Parathyroid adenoma (tissue), 2 donors: ENCODE results near the gene CRHR2.

Source experiments
- H2AFZ ChIP-seq: fragments of 300-600 bp; sonication (generic); one replicate; pipeline ENCODE4 v1.7.0; 2017; ENCODE audit warnings: antibody characterized with exemption, mild to moderate bottlenecking
- H3K27ac ChIP-seq: fragments of 300-600 bp; sonication (generic); one replicate; pipeline ENCODE4 v1.7.0; 2017
- H3K27me3 ChIP-seq: fragments of 300-600 bp; sonication (generic); one replicate; pipeline ENCODE4 v1.7.0; 2017; ENCODE audit warnings: low read length; ENCODE audit not compliant: control insufficient read depth, insufficient read depth
- H3K36me3 ChIP-seq: fragments of 300-600 bp; sonication (generic); one replicate; pipeline ENCODE4 v1.7.0; 2017; ENCODE audit warnings: low read length; ENCODE audit not compliant: control insufficient read depth, insufficient read depth
- H3K4me1 ChIP-seq: fragments of 300-600 bp; sonication (generic); one replicate; pipeline ENCODE4 v1.7.0; 2017; ENCODE audit warnings: control low read depth
- H3K4me2 ChIP-seq: fragments of 300-600 bp; sonication (generic); one replicate; pipeline ENCODE4 v1.7.0; 2017; ENCODE audit warnings: low read length
- H3K4me3 ChIP-seq: fragments of 300-600 bp; sonication (generic); one replicate; pipeline ENCODE4 v1.7.0; 2017; ENCODE audit warnings: low read depth, low read length
- H3K79me2 ChIP-seq: fragments of 300-600 bp; sonication (generic); one replicate; pipeline ENCODE4 v1.7.0; 2017; ENCODE audit warnings: control low read depth
- H3K9ac ChIP-seq: fragments of 300-600 bp; sonication (generic); one replicate; pipeline ENCODE4 v1.7.0; 2017; ENCODE audit warnings: mild to moderate bottlenecking
- H3K9me3 ChIP-seq: fragments of 300-600 bp; sonication (generic); one replicate; pipeline ENCODE4 v1.7.0; 2017; ENCODE audit warnings: low read length; ENCODE audit not compliant: control insufficient read depth
- TF ChIP-seq, protein P1 (sequence below): fragments of 300-600 bp; sonication (generic); IDR thresholded peaks from one replicate; pipeline ENCODE4 v1.7.0; 2017; ENCODE audit warnings: antibody characterized with exemption, mild to moderate bottlenecking
- donor health status: primary hyperparathyroidism.

CRHR2 gene

GRCh38 chr7:30708412-30708811 lies 26.2 kb upstream of the CRHR2 start:
- TF ChIP-seq, protein P1, sequence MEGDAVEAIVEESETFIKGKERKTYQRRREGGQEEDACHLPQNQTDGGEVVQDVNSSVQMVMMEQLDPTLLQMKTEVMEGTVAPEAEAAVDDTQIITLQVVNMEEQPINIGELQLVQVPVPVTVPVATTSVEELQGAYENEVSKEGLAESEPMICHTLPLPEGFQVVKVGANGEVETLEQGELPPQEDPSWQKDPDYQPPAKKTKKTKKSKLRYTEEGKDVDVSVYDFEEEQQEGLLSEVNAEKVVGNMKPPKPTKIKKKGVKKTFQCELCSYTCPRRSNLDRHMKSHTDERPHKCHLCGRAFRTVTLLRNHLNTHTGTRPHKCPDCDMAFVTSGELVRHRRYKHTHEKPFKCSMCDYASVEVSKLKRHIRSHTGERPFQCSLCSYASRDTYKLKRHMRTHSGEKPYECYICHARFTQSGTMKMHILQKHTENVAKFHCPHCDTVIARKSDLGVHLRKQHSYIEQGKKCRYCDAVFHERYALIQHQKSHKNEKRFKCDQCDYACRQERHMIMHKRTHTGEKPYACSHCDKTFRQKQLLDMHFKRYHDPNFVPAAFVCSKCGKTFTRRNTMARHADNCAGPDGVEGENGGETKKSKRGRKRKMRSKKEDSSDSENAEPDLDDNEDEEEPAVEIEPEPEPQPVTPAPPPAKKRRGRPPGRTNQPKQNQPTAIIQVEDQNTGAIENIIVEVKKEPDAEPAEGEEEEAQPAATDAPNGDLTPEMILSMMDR, result no peak
- H3K36me3 ChIP-seq, result no peaks in the 10 kb centered on the region
- H3K4me1 ChIP-seq, result no peaks in the 10 kb centered on the region
- H3K27ac ChIP-seq, result no peak overlapping the region
- H3K27me3 ChIP-seq, result no peaks in the 10 kb centered on the region
- no peaks in the 10 kb centered on the region for H3K9me3 ChIP-seq
- no peaks in the 10 kb centered on the region for H3K79me2 ChIP-seq
- H2AFZ ChIP-seq, result no peak overlapping the region
- no peak overlapping the region for H3K4me2 ChIP-seq
- no peak overlapping the region for H3K4me3 ChIP-seq
- H3K9ac ChIP-seq, result no peak overlapping the region

- no peaks in the 10 kb centered on the region for H3K4me1 ChIP-seq
- H3K27ac ChIP-seq, result no peak overlapping the region
- H3K9ac ChIP-seq, result no peak overlapping the region
- no peaks in the 10 kb centered on the region for H3K79me2 ChIP-seq
- no peaks in the 10 kb centered on the region for H3K36me3 ChIP-seq
- TF ChIP-seq, protein P1, result no peak
- H3K9me3 ChIP-seq, result no peaks in the 10 kb centered on the region
- H3K4me3 ChIP-seq, result no peak overlapping the region
- H3K27me3 ChIP-seq, result no peaks in the 10 kb centered on the region
- no peak overlapping the region for H2AFZ ChIP-seq
- H3K4me2 ChIP-seq, result no peak overlapping the region
Observed at GRCh38 chr7:30707391-30708357, 25.4 kb upstream of the CRHR2 start.

DNA sequence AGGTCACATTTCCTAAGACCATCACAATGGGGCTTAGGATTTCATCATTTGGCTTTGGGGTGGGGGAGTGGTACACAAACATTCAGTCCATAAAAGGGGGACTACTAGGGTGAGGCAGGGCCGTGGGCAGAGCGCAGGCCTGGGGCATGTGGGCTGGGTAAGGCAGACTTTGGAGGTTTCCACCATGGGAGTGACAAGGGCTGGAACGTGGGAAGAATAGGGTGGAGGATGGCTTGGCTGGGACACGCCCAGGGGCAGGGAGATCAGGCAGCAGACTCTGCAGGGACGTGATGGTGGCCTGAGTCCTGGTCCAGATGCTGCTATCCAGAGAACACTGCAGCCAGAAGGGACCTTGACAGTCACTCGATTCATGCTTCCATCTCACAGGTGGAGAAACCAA lies 24.7 kb upstream of the CRHR2 start:
- Histone ChIP-seq H2AFZ (no peak overlapping the region), H3K9ac (no peak overlapping the region), H3K36me3 (no peaks in the 10 kb centered on the region), H3K9me3 (no peaks in the 10 kb centered on the region), H3K4me1 (no peaks in the 10 kb centered on the region), H3K79me2 (no peaks in the 10 kb centered on the region), H3K4me2 (no peak overlapping the region), H3K27ac (no peak overlapping the region), H3K4me3 (no peak overlapping the region), H3K27me3 (no peaks in the 10 kb centered on the region)
- TF ChIP-seq, protein P1, result no peak

GRCh38 chr7:30706316-30706715 lies 24.1 kb upstream of the CRHR2 start:
- H3K4me2 ChIP-seq, result no peak overlapping the region
- H3K4me3 ChIP-seq, result no peak overlapping the region
- no peaks in the 10 kb centered on the region for H3K4me1 ChIP-seq
- no peak overlapping the region for H3K9ac ChIP-seq
- no peaks in the 10 kb centered on the region for H3K36me3 ChIP-seq
- H3K27ac ChIP-seq, result no peak overlapping the region
- H2AFZ ChIP-seq, result no peak overlapping the region
- TF ChIP-seq, protein P1, result no peak
- H3K9me3 ChIP-seq, result no peaks in the 10 kb centered on the region
- no peaks in the 10 kb centered on the region for H3K79me2 ChIP-seq
- no peaks in the 10 kb centered on the region for H3K27me3 ChIP-seq
